Activated T-helper 17 cell treated with anti-CD3 and anti-CD28 coated beads, Interleukin-2, amount 50 U/mL, for 72 hours (primary cell): Measurements from ENCODE around the gene ANKIB1. TPM values are rescaled to one million over a fixed set of nuclear protein-coding genes. Genes with fewer than 3 reads are reported as not detected.
A peak's percentile ranks its signal among the peaks of the same experiment; 100 is the strongest.

ENCODE experiments used
- ATAC-seq: fragments of 150-1000 bp; cut with Tn5 transposase; replicated peaks from 2 replicates; pipeline ENCODE4 v1.10.0; 2021; ENCODE audit warnings: mild to moderate bottlenecking, moderate library complexity
- H3K27ac Mint-ChIP-seq: one replicate; pipeline ENCODE4 v1.8.0; 2022; ENCODE audit warnings: mixed read lengths
- H3K27me3 Mint-ChIP-seq: one replicate; pipeline ENCODE4 v1.8.0; 2022; ENCODE audit warnings: mixed read lengths
- H3K36me3 Mint-ChIP-seq: one replicate; pipeline ENCODE4 v1.8.0; 2022; ENCODE audit warnings: low read depth, mild to moderate bottlenecking, mixed read lengths
- H3K4me1 Mint-ChIP-seq: one replicate; pipeline ENCODE4 v1.8.0; 2022; ENCODE audit warnings: mixed read lengths
- H3K4me3 Mint-ChIP-seq: one replicate; pipeline ENCODE4 v1.8.0; 2022; ENCODE audit warnings: mild to moderate bottlenecking, mixed read lengths
- H3K9me3 Mint-ChIP-seq: one replicate; pipeline ENCODE4 v1.8.0; 2022; ENCODE audit warnings: mixed read lengths
- total RNA-seq, 2 donors: library from RNA; stranded (reverse); gene quantifications; one replicate each; pipeline ENCODE4 v1.2.3, GENCODE V29; 2022

The ANKIB1 gene, protein sequence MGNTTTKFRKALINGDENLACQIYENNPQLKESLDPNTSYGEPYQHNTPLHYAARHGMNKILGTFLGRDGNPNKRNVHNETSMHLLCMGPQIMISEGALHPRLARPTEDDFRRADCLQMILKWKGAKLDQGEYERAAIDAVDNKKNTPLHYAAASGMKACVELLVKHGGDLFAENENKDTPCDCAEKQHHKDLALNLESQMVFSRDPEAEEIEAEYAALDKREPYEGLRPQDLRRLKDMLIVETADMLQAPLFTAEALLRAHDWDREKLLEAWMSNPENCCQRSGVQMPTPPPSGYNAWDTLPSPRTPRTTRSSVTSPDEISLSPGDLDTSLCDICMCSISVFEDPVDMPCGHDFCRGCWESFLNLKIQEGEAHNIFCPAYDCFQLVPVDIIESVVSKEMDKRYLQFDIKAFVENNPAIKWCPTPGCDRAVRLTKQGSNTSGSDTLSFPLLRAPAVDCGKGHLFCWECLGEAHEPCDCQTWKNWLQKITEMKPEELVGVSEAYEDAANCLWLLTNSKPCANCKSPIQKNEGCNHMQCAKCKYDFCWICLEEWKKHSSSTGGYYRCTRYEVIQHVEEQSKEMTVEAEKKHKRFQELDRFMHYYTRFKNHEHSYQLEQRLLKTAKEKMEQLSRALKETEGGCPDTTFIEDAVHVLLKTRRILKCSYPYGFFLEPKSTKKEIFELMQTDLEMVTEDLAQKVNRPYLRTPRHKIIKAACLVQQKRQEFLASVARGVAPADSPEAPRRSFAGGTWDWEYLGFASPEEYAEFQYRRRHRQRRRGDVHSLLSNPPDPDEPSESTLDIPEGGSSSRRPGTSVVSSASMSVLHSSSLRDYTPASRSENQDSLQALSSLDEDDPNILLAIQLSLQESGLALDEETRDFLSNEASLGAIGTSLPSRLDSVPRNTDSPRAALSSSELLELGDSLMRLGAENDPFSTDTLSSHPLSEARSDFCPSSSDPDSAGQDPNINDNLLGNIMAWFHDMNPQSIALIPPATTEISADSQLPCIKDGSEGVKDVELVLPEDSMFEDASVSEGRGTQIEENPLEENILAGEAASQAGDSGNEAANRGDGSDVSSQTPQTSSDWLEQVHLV
- total RNA-seq = 10 to 100 TPM; 38.6 to 39.9 TPM

GRCh38 chr7:92245487-92246359 is at the start of gene ANKIB1, which contains the start of gene KRIT1:
Gene ANKIB1, plus strand, starts transcription at chr7:92245974. Its CDS starts 49,005 bp downstream, at chr7:92294979.
Gene KRIT1, minus strand, starts transcription at chr7:92245914. Its CDS starts 3,779 bp downstream, at chr7:92242135.
- Mint-ChIP-seq H3K4me3 (peak within 1 kb of the TSS; percentile 98), H3K27me3 (no peaks in the 10 kb centered on the region), H3K27ac (peak within 1 kb of the TSS; percentile 100), H3K4me1 (peaks cover 17% of the 10 kb centered on the region), H3K36me3 (peaks cover 37% of the 10 kb centered on the region), H3K9me3 (no peaks in the 10 kb centered on the region)
- peak; percentile 91 for ATAC-seq

DNA sequence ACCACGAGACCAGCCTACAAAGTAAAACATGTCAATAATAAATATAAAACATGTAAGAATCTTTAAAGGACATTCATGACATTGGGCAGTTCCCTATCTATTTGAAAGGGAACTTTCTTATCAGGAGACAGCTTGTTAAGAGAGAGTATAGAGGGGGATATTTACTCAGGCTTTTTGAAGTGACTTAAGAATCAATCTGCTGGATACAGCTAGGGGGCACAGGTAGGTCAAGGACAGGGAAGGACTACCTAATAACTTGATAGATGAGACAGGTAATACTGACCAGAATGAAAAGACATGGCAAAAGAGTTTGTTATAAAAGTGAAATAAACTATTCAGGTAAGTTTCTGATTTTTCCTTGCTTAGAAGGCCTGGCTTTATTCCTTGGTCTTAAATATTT is 45.0 kb upstream of the ANKIB1 start:
- Mint-ChIP-seq H3K4me3 (no peak overlapping the region), H3K36me3 (peaks cover 95% of the 10 kb centered on the region), H3K27ac (no peak overlapping the region), H3K4me1 (no peaks in the 10 kb centered on the region), H3K27me3 (no peaks in the 10 kb centered on the region), H3K9me3 (no peaks in the 10 kb centered on the region)
- ATAC-seq = no peak

DNA sequence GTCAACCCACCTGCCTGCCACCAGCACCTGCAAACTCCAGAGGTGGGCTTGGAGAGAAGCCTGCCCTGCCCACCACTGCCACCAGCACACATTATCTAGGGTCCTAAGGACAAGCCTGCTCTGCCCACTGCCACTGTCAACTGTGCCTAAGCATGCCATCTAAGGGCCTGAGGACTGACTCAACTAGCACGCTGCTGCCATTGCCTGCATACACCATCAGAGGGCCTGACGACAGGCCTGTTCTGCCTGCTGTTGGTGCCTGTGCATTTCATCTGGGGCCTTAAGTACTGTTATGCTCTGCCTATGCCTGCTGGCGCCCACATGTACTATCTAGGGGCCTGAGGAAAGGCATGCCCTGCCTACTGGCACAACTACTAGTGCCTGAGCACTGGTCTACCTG is 39.8 kb upstream of the ANKIB1 start:
- H3K4me3 Mint-ChIP-seq = no peak overlapping the region
- no peak overlapping the region for H3K27ac Mint-ChIP-seq
- peaks cover 4% of the 10 kb centered on the region for H3K9me3 Mint-ChIP-seq
- H3K4me1 Mint-ChIP-seq = peaks cover 12% of the 10 kb centered on the region
- ATAC-seq = no peak
- no peaks in the 10 kb centered on the region for H3K27me3 Mint-ChIP-seq
- peaks cover 99% of the 10 kb centered on the region for H3K36me3 Mint-ChIP-seq

- Mint-ChIP-seq H3K9me3 (peaks cover 4% of the 10 kb centered on the region), H3K36me3 (peaks cover 99% of the 10 kb centered on the region), H3K27ac (no peak overlapping the region), H3K27me3 (no peaks in the 10 kb centered on the region), H3K4me3 (no peak overlapping the region), H3K4me1 (peaks cover 16% of the 10 kb centered on the region)
- no peak for ATAC-seq
Observed at GRCh38 chr7:92206672-92207071, 39.1 kb upstream of the ANKIB1 start.

GRCh38 chr7:92221766-92222165 is 24.0 kb upstream of the ANKIB1 start:
- no peak for ATAC-seq
- H3K4me1 Mint-ChIP-seq = no peaks in the 10 kb centered on the region
- no peak overlapping the region for H3K27ac Mint-ChIP-seq
- no peak overlapping the region for H3K4me3 Mint-ChIP-seq
- H3K27me3 Mint-ChIP-seq = no peaks in the 10 kb centered on the region
- H3K36me3 Mint-ChIP-seq = peaks cover 93% of the 10 kb centered on the region
- no peaks in the 10 kb centered on the region for H3K9me3 Mint-ChIP-seq

- Mint-ChIP-seq H3K9me3 (no peaks in the 10 kb centered on the region), H3K4me3 (no peak overlapping the region), H3K27ac (no peak overlapping the region), H3K27me3 (no peaks in the 10 kb centered on the region), H3K36me3 (peaks cover 90% of the 10 kb centered on the region), H3K4me1 (peaks cover 12% of the 10 kb centered on the region)
- ATAC-seq = no peak
Observed at GRCh38 chr7:92226981-92227380, 18.8 kb upstream of the ANKIB1 start.

GRCh38 chr7:92228100-92228499 is 17.7 kb upstream of the ANKIB1 start:
- Mint-ChIP-seq H3K27ac (no peak overlapping the region), H3K27me3 (no peaks in the 10 kb centered on the region), H3K4me3 (no peak overlapping the region), H3K4me1 (peaks cover 12% of the 10 kb centered on the region), H3K9me3 (no peaks in the 10 kb centered on the region), H3K36me3 (peaks cover 94% of the 10 kb centered on the region)
- ATAC-seq = no peak

DNA sequence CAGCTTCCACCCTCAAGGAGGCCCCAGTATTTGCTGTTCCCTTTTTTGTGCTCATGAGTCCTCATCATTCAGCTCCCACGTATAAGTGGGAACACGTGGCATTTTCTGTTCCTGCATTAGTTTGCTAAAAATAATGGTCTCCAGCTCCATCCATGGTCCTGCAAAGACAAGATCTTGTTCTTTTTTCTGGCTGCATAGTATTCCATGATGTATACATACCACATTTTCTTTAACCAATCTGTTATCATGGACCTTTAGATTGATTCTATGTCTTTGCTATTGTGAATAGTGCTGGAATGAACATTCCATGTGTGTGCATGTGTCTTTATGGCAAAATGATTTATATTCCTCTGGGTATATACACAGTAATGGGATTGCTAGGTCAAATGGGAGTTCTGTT is 17.0 kb upstream of the ANKIB1 start:
- Mint-ChIP-seq H3K27ac (no peak overlapping the region), H3K4me1 (peaks cover 12% of the 10 kb centered on the region), H3K9me3 (no peaks in the 10 kb centered on the region), H3K27me3 (no peaks in the 10 kb centered on the region), H3K36me3 (peaks cover 94% of the 10 kb centered on the region), H3K4me3 (no peak overlapping the region)
- no peak for ATAC-seq

GRCh38 chr7:92230547-92230946 is 15.2 kb upstream of the ANKIB1 start:
- no peak overlapping the region for H3K4me3 Mint-ChIP-seq
- peaks cover 95% of the 10 kb centered on the region for H3K36me3 Mint-ChIP-seq
- ATAC-seq = no peak
- H3K4me1 Mint-ChIP-seq = peaks cover 12% of the 10 kb centered on the region
- no peaks in the 10 kb centered on the region for H3K9me3 Mint-ChIP-seq
- H3K27me3 Mint-ChIP-seq = no peaks in the 10 kb centered on the region
- no peak overlapping the region for H3K27ac Mint-ChIP-seq

GRCh38 chr7:92242972-92243371 is 2.8 kb upstream of the ANKIB1 start:
- H3K9me3 Mint-ChIP-seq = no peaks in the 10 kb centered on the region
- no peak overlapping the region for H3K4me3 Mint-ChIP-seq
- H3K36me3 Mint-ChIP-seq = peaks cover 64% of the 10 kb centered on the region
- H3K27ac Mint-ChIP-seq = no peak overlapping the region
- peaks cover 13% of the 10 kb centered on the region for H3K4me1 Mint-ChIP-seq
- no peak for ATAC-seq
- no peaks in the 10 kb centered on the region for H3K27me3 Mint-ChIP-seq

- peaks cover 45% of the 10 kb centered on the region for H3K36me3 Mint-ChIP-seq
- H3K4me1 Mint-ChIP-seq = peaks cover 17% of the 10 kb centered on the region
- peak; percentile 8 for ATAC-seq
- no peaks in the 10 kb centered on the region for H3K9me3 Mint-ChIP-seq
- H3K4me3 Mint-ChIP-seq = peak overlapping the region; percentile 98
- H3K27me3 Mint-ChIP-seq = no peaks in the 10 kb centered on the region
- H3K27ac Mint-ChIP-seq = peak overlapping the region; percentile 100
Observed at GRCh38 chr7:92244808-92245486, 827 bp upstream of the ANKIB1 start.

DNA sequence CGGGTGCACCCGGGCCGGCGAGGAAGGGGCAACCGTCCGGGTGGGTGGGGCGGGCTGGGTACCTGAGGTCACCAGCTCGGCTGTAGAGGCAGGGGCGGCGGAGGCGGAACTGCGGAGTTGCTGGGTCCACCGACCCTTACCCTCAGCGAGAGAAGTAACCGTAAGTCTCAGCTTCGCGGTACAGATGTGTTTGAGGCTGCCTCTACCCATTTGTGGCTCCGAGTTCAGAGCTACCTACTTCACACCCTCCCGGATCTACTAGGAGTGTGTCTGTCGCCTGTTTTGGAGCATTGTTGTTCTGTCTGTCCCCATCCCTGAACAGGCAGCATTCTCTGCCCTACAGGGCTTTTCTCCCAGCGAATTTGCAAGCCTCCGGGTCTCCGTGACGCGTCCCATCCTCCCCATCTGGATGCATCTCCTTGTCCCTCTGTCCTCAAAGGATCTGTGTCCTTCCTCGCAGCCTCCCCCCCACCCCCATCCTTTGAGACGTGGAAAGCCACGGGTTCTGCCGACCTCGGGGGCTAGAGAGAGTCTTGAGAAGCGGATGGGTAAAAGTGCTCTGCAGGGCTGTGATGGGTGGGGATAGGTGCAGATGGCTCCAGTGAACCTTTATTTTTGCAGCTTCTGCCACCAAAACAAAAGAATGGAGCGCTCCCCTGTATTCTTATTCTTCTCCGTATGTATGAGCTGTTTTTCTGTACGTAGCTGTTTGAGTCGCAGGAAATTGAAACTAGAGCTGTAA is 757 bp downstream of the ANKIB1 start:
- peak; percentile 35 for ATAC-seq
- Mint-ChIP-seq H3K27ac (peak overlapping the region; percentile 86), H3K4me3 (peak overlapping the region; percentile 98), H3K36me3 (peaks cover 37% of the 10 kb centered on the region), H3K27me3 (no peaks in the 10 kb centered on the region), H3K4me1 (peaks cover 20% of the 10 kb centered on the region), H3K9me3 (no peaks in the 10 kb centered on the region)

- Mint-ChIP-seq H3K36me3 (peaks cover 27% of the 10 kb centered on the region), H3K4me3 (no peak overlapping the region), H3K27ac (no peak overlapping the region), H3K4me1 (peaks cover 24% of the 10 kb centered on the region), H3K9me3 (peaks cover 8% of the 10 kb centered on the region), H3K27me3 (no peaks in the 10 kb centered on the region)
- no peak for ATAC-seq
Observed at GRCh38 chr7:92250603-92251002, 4.8 kb downstream of the ANKIB1 start.
